RWPE1 (cell line): Measurements from ENCODE around the gene WIF1.

ENCODE experiments used
- CTCF ChIA-PET: fragments of 350-600 bp; sonication (Branson Sonifier 250); formaldehyde crosslinking; extraction: SDS; loops from one replicate; lab custom pipeline; 2021; lab: Yijun Ruan, JAX
- POLR2A ChIA-PET: fragments of 400-600 bp; formaldehyde crosslinking; extraction: SDS; loops from one replicate; lab custom pipeline; 2020; ENCODE audit warnings: antibody characterized with exemption; ENCODE audit not compliant: low non-redundant PET; lab: Yijun Ruan, JAX
- DNase-seq: peaks from one replicate; pipeline ENCODE4 v3.0.0; 2012; ENCODE audit warnings: low spot score
- H3K27ac ChIP-seq: fragments of 450-650 bp; 2 replicates; pipeline ENCODE4 v1.5.1; 2017
- CTCF ChIP-seq: fragments of 450-650 bp; conservative IDR thresholded peaks from 2 replicates; pipeline ENCODE4 v1.5.1; 2017; ENCODE audit warnings: low read depth, mild to moderate bottlenecking

Gene WIF1

GRCh38 chr12:65023485-65023884, 97.6 kb downstream of the WIF1 start:
- ChIA-PET POLR2A (no interaction called here), CTCF (no interaction called here)
- no peak overlapping the region for H3K27ac ChIP-seq
- TF ChIP-seq CTCF = no peak
- DNase-seq = no peak

- H3K27ac ChIP-seq = no peak overlapping the region
- CTCF ChIA-PET = no interaction called here
- TF ChIP-seq CTCF = no peak
- no peak for DNase-seq
- POLR2A ChIA-PET = no interaction called here
Observed at GRCh38 chr12:65022960-65023359, 98.1 kb downstream of the WIF1 start.

- ChIA-PET CTCF (no interaction called here), POLR2A (no interaction called here)
- H3K27ac ChIP-seq = no peak overlapping the region
- no peak for DNase-seq
- no peak for TF ChIP-seq CTCF
Observed at GRCh38 chr12:65022421-65022820, 98.7 kb downstream of the WIF1 start.

- POLR2A ChIA-PET = no interaction called here
- no peak overlapping the region for H3K27ac ChIP-seq
- DNase-seq = no peak
- no peak for TF ChIP-seq CTCF
- CTCF ChIA-PET = no interaction called here
Observed at GRCh38 chr12:65019696-65020234, 101.3 kb downstream of the WIF1 start.

GRCh38 chr12:65016881-65017650, 104.0 kb downstream of the WIF1 start:
- ChIA-PET CTCF (no interaction called here), POLR2A (no interaction called here)
- DNase-seq = no peak
- H3K27ac ChIP-seq = no peak overlapping the region
- no peak for TF ChIP-seq CTCF

- no peak overlapping the region for H3K27ac ChIP-seq
- CTCF ChIA-PET = interaction anchor here (0.7 kb wide), 1 partner anchor 12 kb away, joined by 3 read pairs; no protein-coding TSS in a partner anchor
- POLR2A ChIA-PET = interaction anchor here (0.6 kb wide), 1 partner anchor 1020 kb away, joined by 3 read pairs; no protein-coding TSS in a partner anchor
- no peak for TF ChIP-seq CTCF
- no peak for DNase-seq
Observed at GRCh38 chr12:65015850-65016249, 105.3 kb downstream of the WIF1 start.
